Measurements from ENCODE around the gene EXOC4. TPM values are rescaled to one million over a fixed set of nuclear protein-coding genes. Genes with fewer than 3 reads are reported as not detected.

EXOC4 gene
- polyA plus RNA-seq, 3 donors: 17.9 to 28.0 (median 22.3) TPM

DNA sequence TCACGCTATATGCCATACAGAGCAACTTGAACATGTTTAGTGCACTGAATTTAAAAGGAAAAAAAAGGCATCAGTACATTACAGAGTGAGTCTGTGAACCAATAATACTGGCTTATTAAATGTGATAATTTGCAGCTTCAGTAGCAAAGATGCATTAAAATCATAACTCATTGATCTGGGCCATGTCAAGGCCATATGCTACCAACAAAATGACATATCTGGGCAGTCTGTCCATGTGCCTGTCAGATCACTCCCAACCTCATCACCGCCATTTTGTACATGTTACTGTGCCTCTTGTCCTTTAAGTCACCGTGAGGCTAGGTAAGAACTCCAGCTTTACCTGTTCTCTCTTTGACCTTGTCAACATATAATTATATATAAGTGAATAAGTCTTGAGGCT lies 566.8 kb downstream of the EXOC4 start:
- 96 to 100% (median 98%) methylated on average over 3 of the region's 3 CpGs for WGBS, 3 donors

DNA sequence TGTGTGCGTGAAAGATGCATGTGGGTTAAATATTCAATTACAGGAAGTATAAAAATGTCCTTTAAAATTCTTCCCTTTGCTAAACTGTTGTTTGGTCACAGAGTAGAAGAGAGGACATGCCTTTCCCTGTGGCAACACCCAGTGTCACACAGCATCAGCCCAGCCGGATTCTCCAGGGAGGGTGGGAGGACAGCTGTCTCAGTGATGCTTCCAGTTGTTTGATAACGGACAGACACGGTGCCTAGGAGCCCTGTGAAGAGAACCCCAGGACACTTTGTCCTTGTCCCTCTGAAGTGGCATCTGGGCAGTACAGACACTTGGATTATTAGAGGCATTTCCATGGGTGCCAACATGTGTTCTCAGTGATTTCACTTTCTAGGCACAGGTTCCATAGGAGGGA lies 567.7 kb downstream of the EXOC4 start:
- WGBS, 3 donors: 70 to 88% (median 76%) methylated on average over 4 of the region's 4 CpGs
- H3K27ac ChIP-seq (ENCODE audit: low read depth, low read length): no peak overlapping the region

More for the DNA sequence above, 566.8 kb downstream of the EXOC4 start:
- no peak overlapping the region for H3K27ac ChIP-seq (ENCODE audit: low read depth, low read length)

DNA sequence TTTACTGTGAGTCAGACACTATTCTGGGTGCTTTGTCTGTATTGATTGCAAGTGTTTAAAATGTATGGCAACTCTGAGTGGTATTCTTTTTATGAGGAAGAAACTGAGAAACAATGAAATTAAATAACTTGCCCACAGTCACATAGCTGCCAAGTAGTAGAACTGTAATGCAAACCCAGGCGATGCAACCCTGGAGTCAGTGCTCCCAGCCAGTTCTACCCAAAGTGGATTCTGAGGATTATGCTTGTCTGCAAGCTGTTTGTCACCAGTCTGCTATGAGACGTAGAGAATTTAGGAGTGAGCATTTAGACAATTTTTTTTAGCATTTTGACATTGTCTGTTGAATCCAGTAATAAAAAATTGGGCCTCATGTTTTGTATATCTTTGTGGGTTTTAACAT lies 568.3 kb downstream of the EXOC4 start:
- no peak overlapping the region for H3K27ac ChIP-seq (ENCODE audit: low read depth, low read length)
- 95 to 97% (median 95%) methylated on average over 2 of the region's 2 CpGs for WGBS, 3 donors

DNA sequence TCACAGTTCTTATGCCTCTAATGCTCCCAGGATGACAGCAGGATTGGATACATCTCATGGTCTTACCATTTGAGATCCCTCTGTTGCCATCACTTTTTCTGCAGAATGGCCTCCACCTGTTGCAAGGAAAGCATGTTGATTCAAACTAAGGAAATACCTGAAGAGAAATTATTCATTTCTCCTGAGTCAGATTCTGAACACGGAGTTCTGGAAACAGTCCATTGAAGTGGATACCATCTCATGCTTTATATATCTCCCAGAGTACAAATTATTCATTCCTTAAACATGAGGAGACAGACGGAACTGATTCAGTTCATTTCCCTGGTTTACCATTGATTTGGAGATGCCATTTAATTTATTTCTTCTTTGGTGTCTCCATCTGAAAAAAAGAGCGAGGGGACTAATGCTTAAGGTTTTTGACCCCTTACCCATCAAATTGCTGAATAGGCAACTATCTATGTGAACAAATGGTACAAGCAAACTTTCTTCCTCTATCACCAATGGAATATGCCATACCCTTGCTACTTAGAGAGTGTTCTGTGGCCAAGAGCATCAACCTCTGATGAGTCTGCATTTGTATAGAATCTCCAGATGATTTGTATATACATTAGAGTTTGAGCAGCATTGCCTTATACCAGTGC lies 569.2 kb downstream of the EXOC4 start:
- WGBS, 3 donors: 83 to 95% (median 95%) methylated on average over 3 of the region's 3 CpGs
- H3K27ac ChIP-seq (ENCODE audit: low read depth, low read length): no peak overlapping the region

DNA sequence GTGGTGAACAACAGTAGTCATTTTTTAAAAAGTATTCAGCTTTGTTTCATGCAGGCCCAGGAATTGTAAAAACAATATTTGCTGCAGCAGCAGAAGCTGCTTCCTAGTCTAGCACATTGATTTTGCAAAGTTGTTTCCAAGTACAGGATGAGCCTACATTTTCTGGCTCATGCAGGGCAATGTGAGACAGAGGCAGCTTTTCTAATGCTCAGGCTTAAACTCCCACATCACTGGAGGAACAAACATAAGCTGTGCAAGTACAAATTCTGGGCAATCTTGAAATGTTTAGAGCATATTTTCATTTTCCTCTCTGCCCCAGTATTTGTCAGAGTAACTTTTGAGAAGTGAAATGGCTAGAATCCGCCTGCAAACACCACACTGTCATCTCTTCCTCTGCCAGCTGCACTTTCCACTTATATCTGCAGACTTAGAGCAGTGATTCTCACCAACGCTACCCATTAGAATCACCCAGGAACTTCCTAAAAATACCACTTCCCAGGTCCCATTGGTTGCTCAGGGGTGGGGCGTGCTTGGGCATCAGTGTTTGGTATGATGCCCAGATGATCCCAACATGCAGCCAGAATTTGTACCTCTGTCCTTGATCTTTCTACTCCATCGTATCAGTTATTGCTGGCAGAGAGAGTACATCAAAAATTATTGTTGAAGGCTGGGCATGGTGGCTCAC lies 570.1 kb downstream of the EXOC4 start:
- H3K27ac ChIP-seq (ENCODE audit: low read depth, low read length): no peak overlapping the region
- WGBS, 3 donors: 86 to 94% (median 91%) methylated on average over 4 of the region's 4 CpGs

DNA sequence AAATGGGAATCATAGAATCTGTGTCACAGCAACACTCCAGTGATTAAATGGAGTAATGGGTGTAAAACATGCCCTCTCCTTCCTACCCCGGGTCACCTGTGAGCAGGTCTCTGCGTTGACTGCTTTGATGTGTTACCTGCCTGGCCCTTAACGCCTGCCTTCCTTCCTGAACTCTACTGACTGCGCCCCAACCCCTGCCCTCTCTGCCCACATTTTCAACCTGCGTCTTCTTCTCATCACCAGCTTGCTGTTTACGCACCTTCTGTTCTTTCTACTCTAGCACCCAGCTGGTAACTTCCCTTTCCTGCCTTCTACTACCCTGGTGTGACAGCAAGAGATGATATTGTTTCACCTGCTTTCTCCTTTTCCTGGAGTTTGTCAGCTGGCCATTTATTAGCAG lies 571.3 kb downstream of the EXOC4 start:
- WGBS, 3 donors: 88 to 93% (median 91%) methylated on average over 6 of the region's 6 CpGs
- no peak overlapping the region for H3K27ac ChIP-seq (ENCODE audit: low read depth, low read length)

DNA sequence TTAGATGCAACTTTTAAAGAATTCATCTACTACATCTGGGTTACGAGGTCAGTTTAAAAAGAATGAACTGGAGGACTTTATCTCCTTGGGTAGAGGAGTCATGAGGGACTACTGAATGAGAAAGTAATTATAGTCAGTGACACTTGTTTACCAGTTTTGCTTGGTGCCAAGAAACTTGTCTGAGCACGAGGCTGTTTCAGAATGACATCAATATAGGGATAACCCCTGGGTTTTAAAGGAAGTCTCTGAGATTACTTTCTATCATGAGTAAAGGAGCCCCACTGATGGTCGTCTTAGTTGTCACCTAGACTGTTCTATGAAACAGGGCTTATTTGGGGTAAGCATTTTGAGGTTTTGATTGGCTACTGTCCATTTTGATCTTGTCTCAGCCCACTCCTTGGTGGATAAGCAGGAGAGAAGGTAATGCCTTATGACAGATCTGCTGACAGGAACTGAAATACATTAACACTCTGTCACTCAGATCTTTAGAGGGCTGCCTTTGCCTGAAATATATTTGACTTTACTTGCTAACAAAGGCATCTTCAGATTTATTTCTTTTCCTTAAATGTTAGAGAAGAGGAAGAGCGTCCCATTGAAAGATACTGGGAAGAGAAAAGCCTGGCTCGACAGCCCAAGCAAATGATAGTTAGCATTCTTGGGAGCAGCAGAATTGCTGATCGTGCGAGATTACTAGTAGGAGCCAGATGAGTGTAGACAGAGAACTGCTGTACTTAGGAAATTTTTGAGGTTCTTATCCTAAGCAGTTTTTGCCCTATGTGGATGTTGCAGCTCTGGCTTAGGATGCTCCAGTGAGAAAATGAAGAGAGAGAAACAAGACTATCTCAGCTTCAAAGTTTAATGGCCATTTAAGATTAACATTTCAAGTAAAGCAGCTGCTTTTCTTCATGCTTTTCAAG lies 575.1 kb downstream of the EXOC4 start:
- 73 to 81% (median 76%) methylated on average over 7 of the region's 7 CpGs for WGBS, 3 donors
- no peak overlapping the region for H3K27ac ChIP-seq (ENCODE audit: low read depth, low read length)

GRCh38 chr7:133828906-133829305 lies 576.0 kb downstream of the EXOC4 start:
- 96 to 99% (median 99%) methylated on average over 4 of the region's 4 CpGs for WGBS, 3 donors
- no peak overlapping the region for H3K27ac ChIP-seq (ENCODE audit: low read depth, low read length)

DNA sequence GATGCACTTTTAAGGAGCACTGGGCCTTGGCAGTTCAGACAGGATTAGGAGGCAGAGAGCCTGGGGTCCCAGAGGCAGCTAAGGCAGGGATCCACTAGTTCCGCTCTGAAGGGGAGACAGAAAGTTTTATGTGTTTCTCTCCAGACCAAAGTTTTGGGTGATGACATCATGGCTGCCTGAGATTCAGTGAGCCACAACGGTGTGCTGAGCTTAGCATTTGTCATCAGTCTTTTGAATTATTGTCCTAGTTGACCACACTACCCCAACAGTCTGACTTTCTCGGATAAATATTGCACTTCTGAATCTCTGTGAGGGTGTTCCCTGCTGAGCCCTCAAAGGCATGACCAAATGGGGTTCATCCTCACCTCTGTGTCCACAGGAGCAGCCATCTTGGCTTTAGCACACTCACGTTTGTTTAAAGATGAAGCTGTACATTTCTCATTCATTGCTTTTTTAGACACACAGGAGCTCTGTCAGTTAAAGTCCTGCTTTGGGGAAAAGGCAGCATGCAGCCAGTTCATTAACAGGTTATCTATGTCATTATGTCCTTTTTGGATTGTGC lies 576.5 kb downstream of the EXOC4 start:
- 85 to 91% (median 90%) methylated on average over 4 of the region's 4 CpGs for WGBS, 3 donors
- H3K27ac ChIP-seq (ENCODE audit: low read depth, low read length): no peak overlapping the region

GRCh38 chr7:133830081-133830480 lies 577.2 kb downstream of the EXOC4 start:
- no peak overlapping the region for H3K27ac ChIP-seq (ENCODE audit: low read depth, low read length)
- 43 to 96% (median 94%) methylated on average over 6 of the region's 6 CpGs for WGBS, 3 donors

- no peak overlapping the region for H3K27ac ChIP-seq (ENCODE audit: low read depth, low read length)
- WGBS, 3 donors: 81 to 87% (median 81%) methylated on average over 3 of the region's 3 CpGs
Observed at GRCh38 chr7:133836666-133837065, 583.8 kb downstream of the EXOC4 start.

GRCh38 chr7:133837224-133837623 lies 584.3 kb downstream of the EXOC4 start:
- no peak overlapping the region for H3K27ac ChIP-seq (ENCODE audit: low read depth, low read length)

GRCh38 chr7:133839121-133839520 lies 586.2 kb downstream of the EXOC4 start:
- H3K27ac ChIP-seq (ENCODE audit: low read depth, low read length): no peak overlapping the region
- 78 to 95% (median 86%) methylated on average over 3 of the region's 3 CpGs for WGBS, 3 donors

DNA sequence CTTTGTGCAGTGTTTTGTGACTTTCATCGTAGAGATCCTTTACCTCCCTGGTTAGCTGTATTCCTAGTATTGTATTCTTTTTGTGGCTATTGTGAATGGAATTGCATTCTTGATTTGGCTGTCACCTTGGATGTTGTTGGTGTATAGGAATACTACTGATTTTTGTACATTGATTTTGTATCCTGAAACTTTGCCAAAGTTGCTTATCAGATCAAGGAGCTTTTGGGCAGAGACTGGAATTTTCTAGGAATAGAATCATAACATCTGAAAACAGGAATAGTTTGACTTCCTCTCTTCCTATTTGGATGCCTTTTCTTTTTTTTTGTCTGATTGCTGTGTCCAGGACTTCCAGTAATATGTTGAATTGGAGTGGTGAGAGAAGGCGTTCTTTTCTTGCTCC lies 590.5 kb downstream of the EXOC4 start:
- WGBS, 3 donors: 74 to 89% (median 84%) methylated on average over 2 of the region's 2 CpGs

GRCh38 chr7:133845005-133845404 lies 592.1 kb downstream of the EXOC4 start:
- H3K27ac ChIP-seq (ENCODE audit: low read depth, low read length): no peak overlapping the region

More for the DNA sequence above, 590.5 kb downstream of the EXOC4 start:
- no peak overlapping the region for H3K27ac ChIP-seq (ENCODE audit: low read depth, low read length)

- 84 to 94% (median 91%) methylated on average over 8 of the region's 8 CpGs for WGBS, 3 donors
- H3K27ac ChIP-seq (ENCODE audit: low read depth, low read length): no peak overlapping the region
Observed at GRCh38 chr7:133846203-133846945, 593.5 kb downstream of the EXOC4 start.

- no peak overlapping the region for H3K27ac ChIP-seq (ENCODE audit: low read depth, low read length)
- 78 to 86% (median 84%) methylated on average over 5 of the region's 5 CpGs for WGBS, 3 donors
Observed at GRCh38 chr7:133850497-133851280, 597.8 kb downstream of the EXOC4 start.

DNA sequence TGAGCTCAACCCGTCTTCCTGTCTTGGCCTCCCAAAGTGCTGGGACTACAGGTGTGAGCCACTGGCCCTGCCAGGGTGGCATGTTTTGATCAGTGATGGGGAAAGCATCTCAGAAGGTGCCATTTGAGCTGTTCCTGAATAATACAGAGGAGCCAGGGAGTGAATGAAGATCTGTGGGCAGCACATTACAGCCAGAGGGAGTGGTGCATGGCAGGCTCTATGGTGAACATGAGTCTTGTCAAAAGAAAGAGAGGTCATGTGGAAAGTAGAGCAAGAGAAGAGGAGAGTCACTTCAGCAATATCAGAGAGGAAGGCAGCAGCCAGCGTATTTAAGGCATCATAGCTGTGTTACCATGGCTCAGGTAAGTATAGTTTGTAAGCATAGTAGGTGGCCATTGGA lies 598.5 kb downstream of the EXOC4 start:
- no peak overlapping the region for H3K27ac ChIP-seq (ENCODE audit: low read depth, low read length)
- 97 to 98% (median 98%) methylated on average over 2 of the region's 2 CpGs for WGBS, 3 donors
